ENCODE measurements around the gene HLCS. TPM values are rescaled to one million over a fixed set of nuclear protein-coding genes. Genes with fewer than 3 reads are reported as not detected.

The HLCS gene
- polyA plus RNA-seq, 1 experiment, result 22.3 TPM

GRCh38 chr21:36892201-36892600 lies 74.3 kb downstream of the HLCS start:
- CTCF ChIA-PET, result no interaction called here
- H3K27ac ChIP-seq (ENCODE audit: low read depth, low read length), result no peak overlapping the region
- DNase-seq (ENCODE audit: low read depth, low spot score), result no peak

GRCh38 chr21:36891692-36892091 lies 74.8 kb downstream of the HLCS start:
- ChIA-PET POLR2A (no interaction called here), CTCF (no interaction called here)
- Histone ChIP-seq H3K27ac (ENCODE audit: low read depth, low read length) (no peak overlapping the region), H3K27me3 (ENCODE audit: control insufficient read depth, insufficient read depth, low read length) (no peaks in the 10 kb centered on the region), H3K4me3 (ENCODE audit: low read depth, low read length) (no peak overlapping the region), H3K9me3 (ENCODE audit: control insufficient read depth, insufficient read depth, low read length) (no peaks in the 10 kb centered on the region; the same call in 1 of the 2 replicates)
- no peak for DNase-seq (ENCODE audit: low read depth, low spot score)
- no peak for TF ChIP-seq CTCF (IDR thresholded peaks at IDR 0.05; ENCODE audit: low read depth, low read length)

More at GRCh38 chr21:36892201-36892600, 74.3 kb downstream of the HLCS start:
- H3K9me3 ChIP-seq (ENCODE audit: control insufficient read depth, insufficient read depth, low read length), result no peaks in the 10 kb centered on the region; the same call in 1 of the 2 replicates
- H3K27me3 ChIP-seq (ENCODE audit: control insufficient read depth, insufficient read depth, low read length), result no peaks in the 10 kb centered on the region
- POLR2A ChIA-PET, result no interaction called here
- no peak overlapping the region for H3K4me3 ChIP-seq (ENCODE audit: low read depth, low read length)
- TF ChIP-seq CTCF (IDR thresholded peaks at IDR 0.05; ENCODE audit: low read depth, low read length), result no peak

GRCh38 chr21:36891121-36891520 lies 75.3 kb downstream of the HLCS start:
- Histone ChIP-seq H3K27me3 (ENCODE audit: control insufficient read depth, insufficient read depth, low read length) (no peaks in the 10 kb centered on the region), H3K4me3 (ENCODE audit: low read depth, low read length) (no peak overlapping the region), H3K27ac (ENCODE audit: low read depth, low read length) (no peak overlapping the region), H3K9me3 (ENCODE audit: control insufficient read depth, insufficient read depth, low read length) (no peaks in the 10 kb centered on the region; the same call in 1 of the 2 replicates)
- ChIA-PET POLR2A (no interaction called here), CTCF (interaction anchor here (0.6 kb wide), 1 partner anchor 260 kb away, joined by 3 read pairs; no protein-coding TSS in a partner anchor)
- no peak for DNase-seq (ENCODE audit: low read depth, low spot score)
- TF ChIP-seq CTCF (IDR thresholded peaks at IDR 0.05; ENCODE audit: low read depth, low read length), result no peak

GRCh38 chr21:36890086-36890485 lies 76.4 kb downstream of the HLCS start:
- DNase-seq (ENCODE audit: low read depth, low spot score), result no peak
- Histone ChIP-seq H3K27ac (ENCODE audit: low read depth, low read length) (no peak overlapping the region), H3K27me3 (ENCODE audit: control insufficient read depth, insufficient read depth, low read length) (no peaks in the 10 kb centered on the region), H3K4me3 (ENCODE audit: low read depth, low read length) (no peak overlapping the region), H3K9me3 (ENCODE audit: control insufficient read depth, insufficient read depth, low read length) (no peaks in the 10 kb centered on the region; the same call in 1 of the 2 replicates)
- TF ChIP-seq CTCF (IDR thresholded peaks at IDR 0.05; ENCODE audit: low read depth, low read length), result no peak
- CTCF ChIA-PET, result no interaction called here
- POLR2A ChIA-PET, result no interaction called here

- no peak overlapping the region for H3K27ac ChIP-seq (ENCODE audit: low read depth, low read length)
- CTCF ChIA-PET, result interaction anchor here (1.0 kb wide), 1 partner anchor 28 kb away, joined by 3 read pairs; no protein-coding TSS in a partner anchor
These were observed 77.1 kb downstream of the HLCS start for GRCh38 chr21:36889401-36889800.

More at GRCh38 chr21:36889401-36889800, 77.1 kb downstream of the HLCS start:
- no peak for TF ChIP-seq CTCF (IDR thresholded peaks at IDR 0.05; ENCODE audit: low read depth, low read length)
- POLR2A ChIA-PET, result no interaction called here
- no peak overlapping the region for H3K4me3 ChIP-seq (ENCODE audit: low read depth, low read length)
- no peak for DNase-seq (ENCODE audit: low read depth, low spot score)
- no peaks in the 10 kb centered on the region for H3K9me3 ChIP-seq (ENCODE audit: control insufficient read depth, insufficient read depth, low read length)
- no peaks in the 10 kb centered on the region for H3K27me3 ChIP-seq (ENCODE audit: control insufficient read depth, insufficient read depth, low read length)
